ENCODE results near the gene FRMD3.

- TF ChIP-seq, protein P1, sequence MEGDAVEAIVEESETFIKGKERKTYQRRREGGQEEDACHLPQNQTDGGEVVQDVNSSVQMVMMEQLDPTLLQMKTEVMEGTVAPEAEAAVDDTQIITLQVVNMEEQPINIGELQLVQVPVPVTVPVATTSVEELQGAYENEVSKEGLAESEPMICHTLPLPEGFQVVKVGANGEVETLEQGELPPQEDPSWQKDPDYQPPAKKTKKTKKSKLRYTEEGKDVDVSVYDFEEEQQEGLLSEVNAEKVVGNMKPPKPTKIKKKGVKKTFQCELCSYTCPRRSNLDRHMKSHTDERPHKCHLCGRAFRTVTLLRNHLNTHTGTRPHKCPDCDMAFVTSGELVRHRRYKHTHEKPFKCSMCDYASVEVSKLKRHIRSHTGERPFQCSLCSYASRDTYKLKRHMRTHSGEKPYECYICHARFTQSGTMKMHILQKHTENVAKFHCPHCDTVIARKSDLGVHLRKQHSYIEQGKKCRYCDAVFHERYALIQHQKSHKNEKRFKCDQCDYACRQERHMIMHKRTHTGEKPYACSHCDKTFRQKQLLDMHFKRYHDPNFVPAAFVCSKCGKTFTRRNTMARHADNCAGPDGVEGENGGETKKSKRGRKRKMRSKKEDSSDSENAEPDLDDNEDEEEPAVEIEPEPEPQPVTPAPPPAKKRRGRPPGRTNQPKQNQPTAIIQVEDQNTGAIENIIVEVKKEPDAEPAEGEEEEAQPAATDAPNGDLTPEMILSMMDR (IDR thresholded peaks at IDR 0.05 in 8 of 11, conservative IDR thresholded peaks at IDR 0.05 in 3 of 11): no peak
- no peak for TF ChIP-seq POLR2A (IDR thresholded peaks at IDR 0.05)
These were observed 149.9 kb downstream of the FRMD3 start for GRCh38 chr9:83388346-83388745.
